Stimulated activated CD4-positive, alpha-beta T cell treated with anti-CD3 and anti-CD28 coated beads, Interleukin-15, amount 100 ng/mL, for 24 hours (primary cell): ENCODE results near the gene BAZ2B.
"Not testable (repeated sequence)": the region's sequence is repeated elsewhere in the genome, so short reads cannot be mapped to it uniquely, and the experiment has no call there.

Experiments
- DNase-seq: peaks from one replicate; pipeline ENCODE4 v3.0.0-alpha.2; 2020

The BAZ2B gene

GRCh38 chr2:159616286-159616701 is at the start of gene BAZ2B:
Gene BAZ2B (minus strand): TSS chr2:159616548. CDS start chr2:159478719, 137,829 bp downstream.
- no peak for DNase-seq

GRCh38 chr2:159661286-159661685 is 44.9 kb upstream of the BAZ2B start:
- no peak for DNase-seq

GRCh38 chr2:159658881-159659873 is 42.8 kb upstream of the BAZ2B start:
- no peak for DNase-seq

GRCh38 chr2:159653962-159654361 is 37.6 kb upstream of the BAZ2B start:
- DNase-seq: no peak

- DNase-seq: no peak
These were observed 35.5 kb upstream of the BAZ2B start for GRCh38 chr2:159651884-159652283.

- no peak for DNase-seq
These were observed 34.2 kb upstream of the BAZ2B start for GRCh38 chr2:159650574-159650973.

GRCh38 chr2:159648643-159649042 is 32.3 kb upstream of the BAZ2B start:
- no peak for DNase-seq

GRCh38 chr2:159647667-159648066 is 31.3 kb upstream of the BAZ2B start:
- DNase-seq: no peak

GRCh38 chr2:159640176-159640575 is 23.8 kb upstream of the BAZ2B start:
- DNase-seq: no peak

- DNase-seq: no peak
These were observed 23.4 kb upstream of the BAZ2B start for GRCh38 chr2:159639712-159640111.

GRCh38 chr2:159639071-159639470 is 22.7 kb upstream of the BAZ2B start:
- DNase-seq: no peak

GRCh38 chr2:159637988-159638501 is 21.7 kb upstream of the BAZ2B start:
- no peak for DNase-seq

- no peak for DNase-seq
These were observed 20.9 kb upstream of the BAZ2B start for GRCh38 chr2:159637240-159637639.

GRCh38 chr2:159635006-159635789 is 18.9 kb upstream of the BAZ2B start:
- no peak for DNase-seq

- DNase-seq: no peak
These were observed 16.9 kb upstream of the BAZ2B start for GRCh38 chr2:159633219-159633618.

GRCh38 chr2:159625628-159626027 is 9.3 kb upstream of the BAZ2B start:
- not testable (repeated sequence) for DNase-seq

GRCh38 chr2:159623436-159623835 is 7.1 kb upstream of the BAZ2B start:
- no peak for DNase-seq

- DNase-seq: no peak
These were observed 6.6 kb upstream of the BAZ2B start for GRCh38 chr2:159622966-159623365.

GRCh38 chr2:159620796-159621195 is 4.4 kb upstream of the BAZ2B start:
- DNase-seq: no peak

GRCh38 chr2:159617646-159618045 is 1.3 kb upstream of the BAZ2B start:
- DNase-seq: no peak

- DNase-seq: no peak
These were observed 752 bp upstream of the BAZ2B start for GRCh38 chr2:159617100-159617499.

GRCh38 chr2:159615367-159616285 is 722 bp downstream of the BAZ2B start:
- peak; percentile 65 for DNase-seq
